Upper lobe of left lung (tissue), 4 donors: ENCODE measurements around the gene C9orf50.

Experiments used
- EP300 ChIP-seq, 4 donors: sonication (generic); formaldehyde crosslinking; IDR thresholded peaks; one replicate each; pipeline ENCODE4 v1.5.1; 2017; ENCODE audit warnings: antibody characterized with exemption in 4 of 4, control low read depth in 2 of 4
- POLR2A ChIP-seq, 4 donors: fragments of 450-650 bp; IDR thresholded peaks; one replicate each; pipeline ENCODE4 v1.5.1; 2016 to 2017; ENCODE audit warnings: antibody characterized with exemption in 4 of 4, mild to moderate bottlenecking in 2 of 4
- POLR2AphosphoS5 ChIP-seq, 2 donors: sonication (generic); formaldehyde crosslinking; IDR thresholded peaks; one replicate each; pipeline ENCODE4 v1.5.1; 2017; ENCODE audit warnings: antibody characterized with exemption in 2 of 2
- TF ChIP-seq, protein P1 (sequence below), 6 experiments: fragments of 450-650 bp in 4 of 6; fragments of 200-600 bp in 2 of 6; sonication (generic) in 2 of 6; IDR thresholded peaks; one replicate each; pipeline ENCODE4 v1.5.1; 2016 to 2019; ENCODE audit warnings: antibody characterized with exemption in 6 of 6

DNA sequence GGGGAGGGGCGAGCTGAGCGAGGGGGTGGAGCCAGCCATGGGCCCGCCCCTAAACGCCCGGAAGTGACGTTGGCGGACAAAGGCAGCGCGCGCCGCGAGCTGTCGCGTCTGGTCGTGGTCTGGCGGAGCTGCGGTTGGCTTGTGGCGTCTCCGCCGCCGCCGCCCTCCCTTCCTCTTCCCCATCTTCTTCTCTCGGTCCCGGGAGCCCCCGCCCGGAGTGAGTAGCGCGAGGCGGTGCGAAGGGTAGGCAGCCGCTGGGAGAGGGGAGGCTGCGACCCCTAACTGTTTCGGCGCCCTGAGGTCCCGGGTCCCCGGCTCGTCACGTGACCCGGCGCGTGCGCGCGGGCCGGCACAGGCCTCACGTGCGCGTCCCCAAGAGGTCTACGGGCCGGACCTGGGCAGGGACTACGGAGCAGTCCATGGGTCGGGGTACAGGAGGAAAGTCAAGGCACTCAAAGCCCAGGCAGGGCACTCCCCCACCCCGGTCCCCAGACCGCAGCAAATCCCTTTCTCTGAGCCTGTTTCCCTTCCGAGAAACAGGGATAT, 5.3 kb upstream of the C9orf50 start, which contains the start of gene NTMT1:
- TF ChIP-seq, protein P1, sequence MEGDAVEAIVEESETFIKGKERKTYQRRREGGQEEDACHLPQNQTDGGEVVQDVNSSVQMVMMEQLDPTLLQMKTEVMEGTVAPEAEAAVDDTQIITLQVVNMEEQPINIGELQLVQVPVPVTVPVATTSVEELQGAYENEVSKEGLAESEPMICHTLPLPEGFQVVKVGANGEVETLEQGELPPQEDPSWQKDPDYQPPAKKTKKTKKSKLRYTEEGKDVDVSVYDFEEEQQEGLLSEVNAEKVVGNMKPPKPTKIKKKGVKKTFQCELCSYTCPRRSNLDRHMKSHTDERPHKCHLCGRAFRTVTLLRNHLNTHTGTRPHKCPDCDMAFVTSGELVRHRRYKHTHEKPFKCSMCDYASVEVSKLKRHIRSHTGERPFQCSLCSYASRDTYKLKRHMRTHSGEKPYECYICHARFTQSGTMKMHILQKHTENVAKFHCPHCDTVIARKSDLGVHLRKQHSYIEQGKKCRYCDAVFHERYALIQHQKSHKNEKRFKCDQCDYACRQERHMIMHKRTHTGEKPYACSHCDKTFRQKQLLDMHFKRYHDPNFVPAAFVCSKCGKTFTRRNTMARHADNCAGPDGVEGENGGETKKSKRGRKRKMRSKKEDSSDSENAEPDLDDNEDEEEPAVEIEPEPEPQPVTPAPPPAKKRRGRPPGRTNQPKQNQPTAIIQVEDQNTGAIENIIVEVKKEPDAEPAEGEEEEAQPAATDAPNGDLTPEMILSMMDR (IDR thresholded peaks at IDR 0.05), result peak in 3 of 6 experiments; percentile 16 to 33 (median 16)
- TF ChIP-seq POLR2A (IDR thresholded peaks at IDR 0.05), result peak; percentile 82 to 98 (median 96)
- TF ChIP-seq EP300 (IDR thresholded peaks at IDR 0.05), result peak in 1 of 4 donors; percentile 78
- TF ChIP-seq POLR2AphosphoS5 (IDR thresholded peaks at IDR 0.05), result peak; percentile 98
